Activated T-helper 1 cell treated with Interleukin-2 at 50 U/mL for 16 hours (primary cell): Measurements from ENCODE around the gene NDUFC1.
"Not testable (repeated sequence)": the region's sequence is repeated elsewhere in the genome, so short reads cannot be mapped to it uniquely, and the experiment has no call there.

Source experiments
- DNase-seq: peaks from one replicate; pipeline ENCODE4 v3.0.0-alpha.2; 2020; ENCODE audit warnings: low read depth

NDUFC1 gene

GRCh38 chr4:139301821-139302611 is at the start of gene NDUFC1:
Gene NDUFC1 (minus strand): TSS chr4:139302477. CDS start chr4:139295798, 6,679 bp downstream.
- peak; percentile 42 for DNase-seq

- no peak for DNase-seq
Observed at GRCh38 chr4:139337612-139338011, 35.3 kb upstream of the NDUFC1 start.

- no peak for DNase-seq
Observed at GRCh38 chr4:139333046-139333445, 30.8 kb upstream of the NDUFC1 start.

GRCh38 chr4:139331185-139331584 is 28.9 kb upstream of the NDUFC1 start:
- no peak for DNase-seq

GRCh38 chr4:139330283-139330682 is 28.0 kb upstream of the NDUFC1 start:
- no peak for DNase-seq

- DNase-seq = no peak
Observed at GRCh38 chr4:139329665-139330200, 27.5 kb upstream of the NDUFC1 start.

GRCh38 chr4:139324620-139325019 is 22.3 kb upstream of the NDUFC1 start:
- no peak for DNase-seq

GRCh38 chr4:139322541-139322940 is 20.3 kb upstream of the NDUFC1 start:
- not testable (repeated sequence) for DNase-seq

- not testable (repeated sequence) for DNase-seq
Observed at GRCh38 chr4:139322070-139322469, 19.8 kb upstream of the NDUFC1 start.

- no peak for DNase-seq
Observed at GRCh38 chr4:139319571-139319970, 17.3 kb upstream of the NDUFC1 start.

GRCh38 chr4:139317635-139318034 is 15.4 kb upstream of the NDUFC1 start:
- no peak for DNase-seq

- DNase-seq = no peak
Observed at GRCh38 chr4:139316733-139317132, 14.5 kb upstream of the NDUFC1 start.

GRCh38 chr4:139315221-139315675 is 13.0 kb upstream of the NDUFC1 start:
- DNase-seq = no peak

GRCh38 chr4:139314047-139314800 is 11.9 kb upstream of the NDUFC1 start:
- no peak for DNase-seq

GRCh38 chr4:139313414-139313813 is 11.1 kb upstream of the NDUFC1 start:
- not testable (repeated sequence) for DNase-seq

- DNase-seq = no peak
Observed at GRCh38 chr4:139312552-139313332, 10.5 kb upstream of the NDUFC1 start.

GRCh38 chr4:139311909-139312308 is 9.6 kb upstream of the NDUFC1 start:
- DNase-seq = no peak

- DNase-seq = no peak
Observed at GRCh38 chr4:139304920-139305319, 2.6 kb upstream of the NDUFC1 start.

GRCh38 chr4:139301113-139301820 is 1.0 kb downstream of the NDUFC1 start, which contains the start of gene NAA15:
Gene NAA15 (plus strand): TSS chr4:139301505. CDS start chr4:139301778, 273 bp downstream.
- DNase-seq = peak; percentile 96

GRCh38 chr4:139300431-139301112 is 1.7 kb downstream of the NDUFC1 start:
- no peak for DNase-seq

- DNase-seq = no peak
Observed at GRCh38 chr4:139299536-139299935, 2.7 kb downstream of the NDUFC1 start.
